Measurements from ENCODE around the gene ASIC2.

DNA sequence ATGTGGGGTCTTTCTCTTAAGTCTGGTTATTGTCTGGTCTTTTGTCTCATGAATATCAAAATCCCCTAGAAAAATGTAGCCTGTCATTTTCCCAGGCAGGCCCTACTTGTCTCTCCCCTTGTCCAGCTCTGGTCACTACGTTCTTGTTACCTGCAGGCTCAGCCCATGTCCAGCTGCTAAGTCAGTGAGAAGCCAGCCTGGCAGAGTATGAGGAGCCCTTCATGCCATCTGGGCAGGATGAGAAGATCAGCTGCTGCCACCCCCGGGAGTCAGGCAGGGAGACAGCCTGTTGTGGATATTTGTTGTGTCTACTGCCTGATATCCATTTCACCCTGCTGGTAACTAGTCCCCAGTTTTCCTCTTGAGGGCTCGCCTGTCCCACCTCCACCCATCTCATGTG, 88.9 kb downstream of the ASIC2 start:
- no peak for TF ChIP-seq CTCF (IDR thresholded peaks at IDR 0.05)
- TF ChIP-seq POLR2A (IDR thresholded peaks at IDR 0.05) = no peak
